Measurements from ENCODE around the gene MYO18B.

- TF ChIP-seq CTCF (conservative IDR thresholded peaks at IDR 0.05 in 1 of 2, IDR thresholded peaks at IDR 0.05 in 1 of 2; ENCODE audit: extremely low read depth in 1 of 2, insufficient read depth in 1 of 2, low read depth in 1 of 2, low read length in 2 of 2) (no peak), EZH2 (IDR thresholded peaks at IDR 0.05; ENCODE audit: borderline replicate concordance, low read length) (no peak)
These were observed 313.0 kb downstream of the MYO18B start for GRCh38 chr22:26054841-26055605.

Data from mammary epithelial cell (primary cell).